DOHH2 (cell line): ENCODE results near the gene RPS3A.

ENCODE experiments used
- H3F3A ChIP-seq: fragments of 200-600 bp; sonication (generic), shearing (Covaris generic); 2 replicates; pipeline ENCODE4 v1.6.0; 2016; ENCODE audit warnings: antibody characterized with exemption, mild to moderate bottlenecking; ENCODE audit not compliant: control insufficient read depth, insufficient read depth
- H3K27ac ChIP-seq: fragments of 200-600 bp; sonication (generic); 2 replicates; pipeline ENCODE4 v1.5.1; 2014; ENCODE audit warnings: low read depth, mild to moderate bottlenecking, low read length, moderate library complexity
- H3K27me3 ChIP-seq: fragments of 200-600 bp; sonication (generic); 2 replicates; pipeline ENCODE4 v1.6.1; 2014; ENCODE audit warnings: mild to moderate bottlenecking, low read length, mixed read lengths; ENCODE audit not compliant: control insufficient read depth
- H3K36me3 ChIP-seq: fragments of 200-600 bp; sonication (generic); 2 replicates; pipeline ENCODE4 v1.6.1; 2014; ENCODE audit warnings: mild to moderate bottlenecking, low read length, moderate library complexity, mixed read lengths; ENCODE audit not compliant: control insufficient read depth
- H3K4me1 ChIP-seq: fragments of 200-600 bp; sonication (generic); 2 replicates; pipeline ENCODE4 v1.6.1; 2014; ENCODE audit warnings: mild to moderate bottlenecking, low read length, mixed read lengths; ENCODE audit not compliant: control insufficient read depth
- H3K4me2 ChIP-seq: fragments of 200-600 bp; sonication (generic); 2 replicates; pipeline ENCODE4 v1.6.0; 2014; ENCODE audit warnings: mild to moderate bottlenecking, low read length, moderate library complexity
- H3K4me3 ChIP-seq: fragments of 200-600 bp; sonication (generic); 2 replicates; pipeline ENCODE4 v1.5.1; 2014; ENCODE audit warnings: mild to moderate bottlenecking, low read length, mixed read lengths
- H3K79me2 ChIP-seq: fragments of 200-600 bp; sonication (generic); 2 replicates; pipeline ENCODE4 v1.6.1; 2014; ENCODE audit warnings: mild to moderate bottlenecking, low read length, mixed read lengths; ENCODE audit not compliant: control insufficient read depth
- H3K9me2 ChIP-seq: fragments of 200-600 bp; sonication (generic); replicated peaks from 2 replicates; pipeline ENCODE4 v1.6.1; 2014; ENCODE audit warnings: mild to moderate bottlenecking, low read length, mixed read lengths; ENCODE audit not compliant: control insufficient read depth
- H3K9me3 ChIP-seq: fragments of 200-600 bp; sonication (generic); 2 replicates; pipeline ENCODE4 v1.6.1; 2014; ENCODE audit warnings: antibody characterized with exemption, low read length, mixed read lengths; ENCODE audit not compliant: control insufficient read depth, insufficient read depth
- H4K20me1 ChIP-seq: fragments of 200-600 bp; sonication (generic); 2 replicates; pipeline ENCODE4 v1.6.0; 2014; ENCODE audit warnings: low read depth, mild to moderate bottlenecking, antibody characterized with exemption, low read length, moderate library complexity; ENCODE audit not compliant: control insufficient read depth, insufficient read depth
- CTCF ChIP-seq: fragments of 200-600 bp; sonication (generic); IDR thresholded peaks from one replicate; pipeline ENCODE4 v1.5.1; 2014; ENCODE audit warnings: antibody characterized with exemption, mild to moderate bottlenecking, low read depth, low read length; ENCODE audit not compliant: poor library complexity, severe bottlenecking
- EZH2phosphoT487 ChIP-seq: fragments of 200-600 bp; sonication (generic); IDR thresholded peaks from 2 replicates; pipeline ENCODE4 v1.6.1; 2017; ENCODE audit warnings: borderline replicate concordance, mild to moderate bottlenecking, antibody characterized with exemption, low read length, moderate library complexity, mixed read lengths

The RPS3A gene

DNA sequence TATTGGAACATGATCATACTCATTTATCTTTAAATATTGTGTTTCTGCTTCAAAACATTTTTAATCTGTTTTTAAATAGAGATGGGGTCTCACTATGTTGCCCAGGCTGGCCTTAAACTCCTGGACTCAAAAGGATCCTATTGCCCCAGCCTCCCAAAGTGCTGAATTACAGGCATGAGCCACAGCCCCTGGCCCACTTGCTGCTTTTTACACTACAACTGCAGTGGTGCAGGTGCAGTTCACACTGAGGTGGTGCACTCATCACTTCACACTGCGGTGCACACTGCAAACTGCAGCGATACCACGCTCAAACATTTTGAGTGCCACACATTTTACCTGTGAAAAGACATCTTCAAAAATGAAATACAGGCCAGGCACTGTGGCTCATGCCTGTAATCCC, 10.8 kb downstream of the RPS3A start:
- H3K27ac ChIP-seq, result no peak overlapping the region
- TF ChIP-seq EZH2phosphoT487, result no peak

DNA sequence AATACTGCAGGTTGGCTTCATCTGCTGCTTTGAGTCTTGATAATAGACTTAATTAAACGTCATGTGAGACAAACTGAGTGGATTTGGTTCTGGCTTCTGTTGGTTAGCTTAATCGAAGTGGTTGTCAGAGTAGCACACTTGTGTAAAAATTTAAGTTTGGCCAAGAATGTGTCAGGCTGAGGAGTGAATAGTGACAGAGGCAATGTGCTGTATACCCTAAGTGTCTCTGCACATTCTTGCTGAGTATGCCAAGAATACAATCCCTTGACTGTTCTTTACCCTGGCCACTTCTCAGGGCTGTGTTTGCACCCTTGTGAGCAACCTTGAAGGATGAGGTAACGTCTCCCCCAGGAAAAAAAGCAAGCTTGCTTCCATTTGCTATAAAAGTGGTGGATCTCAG, 14.9 kb downstream of the RPS3A start:
- H3K4me2 ChIP-seq, result no peak overlapping the region
- peaks cover 8% of the 10 kb centered on the region for H3K4me1 ChIP-seq
- H3K36me3 ChIP-seq, result peaks cover 22% of the 10 kb centered on the region
- no peaks in the 10 kb centered on the region for H3K9me3 ChIP-seq
- H3K4me3 ChIP-seq, result no peak overlapping the region
- peaks cover 28% of the 10 kb centered on the region for H3F3A ChIP-seq
- no peaks in the 10 kb centered on the region for H3K9me2 ChIP-seq
- no peaks in the 10 kb centered on the region for H3K79me2 ChIP-seq
- no peaks in the 10 kb centered on the region for H4K20me1 ChIP-seq
- no peak for TF ChIP-seq CTCF
- TF ChIP-seq EZH2phosphoT487, result no peak
- H3K27ac ChIP-seq, result no peak overlapping the region
- no peaks in the 10 kb centered on the region for H3K27me3 ChIP-seq

More for the DNA sequence above, 10.8 kb downstream of the RPS3A start:
- peaks cover 36% of the 10 kb centered on the region for H3F3A ChIP-seq
- H3K4me3 ChIP-seq, result no peak overlapping the region
- H3K4me2 ChIP-seq, result no peak overlapping the region
- H3K9me3 ChIP-seq, result no peaks in the 10 kb centered on the region
- H3K79me2 ChIP-seq, result peaks cover 6% of the 10 kb centered on the region
- no peaks in the 10 kb centered on the region for H3K4me1 ChIP-seq
- no peaks in the 10 kb centered on the region for H3K27me3 ChIP-seq
- H4K20me1 ChIP-seq, result no peaks in the 10 kb centered on the region; the same call in 1 of the 2 replicates
- H3K9me2 ChIP-seq, result no peaks in the 10 kb centered on the region
- H3K36me3 ChIP-seq, result peaks cover 57% of the 10 kb centered on the region

- no peak overlapping the region for H3K4me3 ChIP-seq
- TF ChIP-seq CTCF (no peak), EZH2phosphoT487 (no peak)
- H3K4me2 ChIP-seq, result no peak overlapping the region
These were observed 15.6 kb downstream of the RPS3A start for GRCh38 chr4:151114986-151115385.

GRCh38 chr4:151117371-151117962, 18.0 kb downstream of the RPS3A start:
- no peak overlapping the region for H3K4me3 ChIP-seq
- TF ChIP-seq EZH2phosphoT487 (no peak), CTCF (peak; percentile 75)
- no peak overlapping the region for H3K4me2 ChIP-seq
- H3K4me1 ChIP-seq, result peaks cover 8% of the 10 kb centered on the region
- no peaks in the 10 kb centered on the region for H3K9me2 ChIP-seq
- no peaks in the 10 kb centered on the region for H3K27me3 ChIP-seq
- no peaks in the 10 kb centered on the region for H4K20me1 ChIP-seq
- H3F3A ChIP-seq, result peaks cover 14% of the 10 kb centered on the region
- peaks cover 9% of the 10 kb centered on the region; the same call in 1 of the 2 replicates for H3K36me3 ChIP-seq
- no peaks in the 10 kb centered on the region for H3K79me2 ChIP-seq
- no peak overlapping the region; the same call in 1 of the 2 replicates for H3K27ac ChIP-seq
- no peaks in the 10 kb centered on the region for H3K9me3 ChIP-seq

More at GRCh38 chr4:151114986-151115385, 15.6 kb downstream of the RPS3A start:
- Histone ChIP-seq H3K4me1 (peaks cover 8% of the 10 kb centered on the region), H3K9me3 (no peaks in the 10 kb centered on the region), H4K20me1 (no peaks in the 10 kb centered on the region), H3K79me2 (no peaks in the 10 kb centered on the region), H3K27me3 (no peaks in the 10 kb centered on the region), H3K27ac (no peak overlapping the region), H3F3A (peaks cover 25% of the 10 kb centered on the region), H3K9me2 (no peaks in the 10 kb centered on the region), H3K36me3 (peaks cover 17% of the 10 kb centered on the region)
